HepG2 (cell line): Measurements from ENCODE around the gene CNPPD1. TPM values are rescaled to one million over a fixed set of nuclear protein-coding genes. Genes with fewer than 3 reads are reported as not detected.

ENCODE experiments used
- ATAC-seq: fragments of 200-7000 bp; cut with Tn5 transposase; 3 replicates; pipeline ENCODE4 v1.9.1; 2020; ENCODE audit warnings: mild to moderate bottlenecking, moderate library complexity
- BruUV-seq: library from RNA; stranded (reverse); fragments of 400-500 nt; replicated peaks from 2 replicates; lab custom pipeline; 2021; lab: Mats Ljungman, UMichigan
- CTCF ChIA-PET: fragments of 300-600 bp; formaldehyde crosslinking; extraction: SDS; loops from one replicate; lab custom pipeline; 2021; ENCODE audit warnings: low total read pairs, inconsistent platforms, low intra/inter-chr PET ratio; lab: Yijun Ruan, JAX
- POLR2A ChIA-PET: fragments of 350-600 bp; sonication (Branson Sonifier 250); formaldehyde crosslinking; loops from one replicate; lab custom pipeline; 2020; ENCODE audit warnings: antibody characterized with exemption, inconsistent platforms; lab: Yijun Ruan, JAX
- DNase-seq: peaks from one replicate; pipeline ENCODE4 v3.0.0-alpha.2; 2015; ENCODE audit warnings: low spot score
- FAIRE-seq: peaks from 3 replicates; lab custom pipeline; 2011; peaks lifted over from hg19 to GRCh38; lab: Jason Lieb, UNC
- H2AFZ ChIP-seq: one replicate; pipeline ENCODE4 v1.6.1; 2011; ENCODE audit warnings: low read length, inconsistent platforms
- H3K27ac ChIP-seq: fragments of 300-600 bp; 3 replicates; pipeline ENCODE4 v1.8.0; 2011; ENCODE audit warnings: mixed run types, mild to moderate bottlenecking, mixed read lengths, low read length, inconsistent platforms; ENCODE audit not compliant: insufficient read depth; ENCODE audit errors: extremely low read length
- H3K27me3 ChIP-seq, 2 experiments: fragments of 200-600 bp in 1 of 2; 2 replicates in 1 of 2; 3 replicates in 1 of 2; pipeline versions ENCODE4 v1.6.0 to v1.8.0; 2011; ENCODE audit warnings: low read length in 2 of 2, mild to moderate bottlenecking in 2 of 2, moderate library complexity in 2 of 2, inconsistent platforms in 1 of 2; ENCODE audit not compliant: insufficient read depth in 2 of 2, control insufficient read depth in 1 of 2
- H3K36me3 ChIP-seq, 2 experiments: fragments of 200-600 bp in 1 of 2; replicated peaks in 1 of 2; 2 replicates in 1 of 2; 3 replicates in 1 of 2; pipeline versions ENCODE4 v1.5.1 to v1.8.0; 2011; ENCODE audit warnings: low read length in 2 of 2, inconsistent platforms in 1 of 2; ENCODE audit not compliant: insufficient read depth in 2 of 2, control insufficient read depth in 1 of 2
- H3K4me1 ChIP-seq: 2 replicates; pipeline ENCODE4 v1.5.1; 2012; ENCODE audit warnings: low read length, inconsistent platforms; ENCODE audit not compliant: insufficient read depth
- H3K4me2 ChIP-seq: 2 replicates; pipeline ENCODE4 v1.6.0; 2011; ENCODE audit warnings: low read depth, low read length, inconsistent platforms
- H3K4me3 ChIP-seq, 3 experiments: fragments of 200-600 bp in 1 of 3; sonication (generic), shearing (Covaris generic) in 1 of 3; replicated peaks in 1 of 3; 2 replicates each; pipeline ENCODE4 v1.5.1; 2011 to 2016; ENCODE audit warnings: low read length in 3 of 3, inconsistent platforms in 2 of 3, low read depth in 2 of 3, mild to moderate bottlenecking in 2 of 3, control low read depth in 1 of 3, mixed read lengths in 1 of 3; ENCODE audit not compliant: insufficient read depth in 1 of 3
- H3K79me2 ChIP-seq: one replicate; pipeline ENCODE4 v1.6.1; 2011; ENCODE audit warnings: low read length, inconsistent platforms; ENCODE audit not compliant: insufficient read depth
- H3K9ac ChIP-seq: 2 replicates; pipeline ENCODE4 v1.6.0; 2011; ENCODE audit warnings: mild to moderate bottlenecking, low read depth, low read length, inconsistent platforms; ENCODE audit not compliant: insufficient read depth
- H3K9me3 ChIP-seq: 2 replicates; pipeline ENCODE4 v1.5.1; 2012; ENCODE audit warnings: mild to moderate bottlenecking, low read length
- H4K20me1 ChIP-seq: 2 replicates; pipeline ENCODE4 v1.6.0; 2011; ENCODE audit warnings: inconsistent platforms, mild to moderate bottlenecking, low read length, moderate library complexity; ENCODE audit not compliant: insufficient read depth
- ATAD3A ChIP-seq: sonication (generic); formaldehyde crosslinking; IDR thresholded peaks from 2 replicates; pipeline ENCODE4 v1.4.0; 2020; ENCODE audit warnings: missing genetic modification reagents
- ATF7 ChIP-seq, 2 experiments: fragments of 450-650 bp in 1 of 2; sonication (generic) in 1 of 2; formaldehyde crosslinking in 1 of 2; IDR thresholded peaks; 2 replicates each; pipeline versions ENCODE4 v1.4.0 to v1.6.1; 2016 to 2020; ENCODE audit warnings: antibody characterized with exemption in 1 of 2, mild to moderate bottlenecking in 1 of 2, missing genetic modification reagents in 1 of 2
- CBX2 ChIP-seq, 2 experiments: fragments of 200-600 bp in 1 of 2; sonication (generic); formaldehyde crosslinking in 1 of 2; IDR thresholded peaks; 2 replicates each; pipeline versions ENCODE4 v1.7.0 to v1.8.1; 2018 to 2022; ENCODE audit warnings: low read depth in 2 of 2, low read length in 1 of 2, mild to moderate bottlenecking in 1 of 2, missing genetic modification reagents in 1 of 2
- FOXJ3 ChIP-seq: sonication (generic); formaldehyde crosslinking; IDR thresholded peaks from 2 replicates; pipeline ENCODE4 v1.4.0; 2020; ENCODE audit warnings: missing genetic modification reagents, mild to moderate bottlenecking, borderline replicate concordance
- GTF3A ChIP-seq: sonication (generic); formaldehyde crosslinking; conservative IDR thresholded peaks from 2 replicates; pipeline ENCODE4 v1.4.0; 2020; ENCODE audit warnings: mild to moderate bottlenecking, missing genetic modification reagents
- POLR2G ChIP-seq: fragments of 200-400 bp; formaldehyde crosslinking; IDR thresholded peaks from 2 replicates; pipeline ENCODE4 v1.6.1; 2018; ENCODE audit warnings: mild to moderate bottlenecking, low read depth, low read length, moderate library complexity
- PTBP1 ChIP-seq: fragments of 200-400 bp; formaldehyde crosslinking; IDR thresholded peaks from 2 replicates; pipeline ENCODE4 v1.6.1; 2018; ENCODE audit warnings: low read length, low read depth; ENCODE audit not compliant: poor library complexity, severe bottlenecking
- RAD51 ChIP-seq: fragments of 450-650 bp; IDR thresholded peaks from 2 replicates; pipeline ENCODE4 v1.6.1; 2016; ENCODE audit warnings: borderline replicate concordance
- RNF2 ChIP-seq: fragments of 450-650 bp; conservative IDR thresholded peaks from 2 replicates; pipeline ENCODE4 v1.6.1; 2016; ENCODE audit warnings: low read depth
- RXRB ChIP-seq: IDR thresholded peaks from 2 replicates; pipeline ENCODE4 v1.6.1; 2016; ENCODE audit warnings: borderline replicate concordance, missing genetic modification reagents, missing compliant biosample characterization
- TBP ChIP-seq: sonication (generic); formaldehyde crosslinking; IDR thresholded peaks from 2 replicates; pipeline ENCODE4 v1.5.0; 2020; ENCODE audit warnings: missing genetic modification reagents
- ZNF234 ChIP-seq: sonication (generic); formaldehyde crosslinking; conservative IDR thresholded peaks from 2 replicates; pipeline ENCODE4 v1.5.1; 2020; ENCODE audit warnings: mild to moderate bottlenecking, missing genetic modification reagents
- ZNF558 ChIP-seq: sonication (generic); formaldehyde crosslinking; IDR thresholded peaks from 2 replicates; pipeline ENCODE4 v1.9.0; 2022; ENCODE audit warnings: mild to moderate bottlenecking, missing genetic modification reagents, borderline replicate concordance
- WGBS: methylation state at CpG from one replicate; pipeline ENCODE4 v1.1.6; 2017; ENCODE audit warnings: low lambda C conversion rate; 5-methylcytosine and 5-hydroxymethylcytosine counted together
- in situ Hi-C: cut with HindIII; loops from 2 replicates; pipeline ENCODE4 v1.10.0; 2017; ENCODE audit warnings: low pct_unique_long_range_greater_than_20kb; ENCODE audit not compliant: extremely low pct_ligation_motif_present
- intact Hi-C: fragments of 100-400 bp; cut with micrococcal nuclease; formaldehyde crosslinking; loops from one replicate; pipeline ENCODE4 v1.10.0; 2022; ENCODE audit not compliant: unreplicated experiment
- polyA plus RNA-seq, 8 experiments: library from polyadenylated mRNA; depleted of rRNA in 3 of 8; stranded (reverse) in 7 of 8; unstranded in 1 of 8; fragments of >200 nt; fragmentation: Illumina TruSeq in 4 of 8; extraction: Trizol in 4 of 8; gene quantifications; 2 replicates each; pipeline versions ENCODE4 v1.2.1 to v1.2.3, GENCODE V29; 2011 to 2016; ENCODE audit warnings: low read depth in 4 of 8, missing spikeins in 1 of 8, mixed read lengths in 1 of 8; ENCODE audit not compliant: insufficient read depth in 1 of 8
- total RNA-seq, 5 experiments: library from RNA; depleted of rRNA; stranded (reverse); fragments of >200 nt; fragmentation: Illumina TruSeq; extraction: Trizol; gene quantifications; 2 replicates each; pipeline ENCODE4 v1.2.3, GENCODE V29; 2016; ENCODE audit warnings: low read depth in 1 of 5
- TF ChIP-seq, protein P1 (sequence below): sonication (generic); formaldehyde crosslinking; IDR thresholded peaks from 2 replicates; pipeline ENCODE4 v1.4.0; 2020; ENCODE audit warnings: mild to moderate bottlenecking, missing genetic modification reagents, borderline replicate concordance
- TF ChIP-seq, protein P2 (sequence below): sonication (generic); IDR thresholded peaks from 2 replicates; pipeline ENCODE4 v1.6.1; 2016; ENCODE audit warnings: low read depth, borderline replicate concordance
- TF ChIP-seq, protein P3 (sequence below): sonication (generic); formaldehyde crosslinking; IDR thresholded peaks from 2 replicates; pipeline ENCODE4 v1.5.1; 2020; ENCODE audit warnings: missing genetic modification reagents, mild to moderate bottlenecking, borderline replicate concordance
- TF ChIP-seq, protein P4 (sequence below): sonication (generic); formaldehyde crosslinking; IDR thresholded peaks from 2 replicates; pipeline ENCODE4 v1.4.0; 2020; ENCODE audit warnings: missing genetic modification reagents

Gene CNPPD1
- total and polyA plus RNA-seq, 2 of the 13 experiments (the other 11 are each of a cell fraction or from before 2014, with no cell fraction given), result 35.5 to 49.4 TPM

DNA sequence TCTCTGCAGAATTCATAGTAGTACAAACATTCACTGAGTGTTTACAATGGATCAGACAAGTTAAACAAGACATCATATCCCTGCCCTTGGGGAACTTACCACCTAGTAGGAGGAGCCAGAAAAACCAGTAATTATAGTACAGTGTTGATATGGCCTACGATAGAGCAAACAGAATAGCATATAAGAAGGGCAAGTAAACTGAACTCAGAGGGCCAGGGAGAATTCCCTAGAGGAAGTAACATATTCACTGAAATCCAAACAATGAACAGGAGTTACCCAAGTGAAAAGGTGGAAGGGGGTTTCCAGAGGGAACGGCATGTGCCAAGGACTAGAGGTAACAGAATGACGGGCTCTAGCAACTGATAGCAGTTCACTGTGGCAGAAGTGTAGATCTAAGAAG lies 50.2 kb downstream of the CNPPD1 start:
- peak; percentile 46 for FAIRE-seq
- H3K4me1 ChIP-seq, result peaks cover 67% of the 10 kb centered on the region
- H3K27ac ChIP-seq, result no peak overlapping the region
- no peak overlapping the region for H3K9ac ChIP-seq
- no peak overlapping the region for H2AFZ ChIP-seq
- no peaks in the 10 kb centered on the region for H3K9me3 ChIP-seq
- H4K20me1 ChIP-seq, result peaks cover 23% of the 10 kb centered on the region
- ATAC-seq, result peak; percentile 89
- POLR2A ChIA-PET, result no interaction called here
- DNase-seq, result peak; percentile 78
- in situ Hi-C loops (no loop called here), intact Hi-C loops (loop anchor here (2.0 kb wide), 2 partner anchors 22 to 68 kb away; no protein-coding TSS in a partner anchor)
- H3K4me2 ChIP-seq, result peak overlapping the region; percentile 29
- BruUV-seq, result no TSS peak
- WGBS, result 13% methylated on average over 3 of the region's 3 CpGs
- no peak overlapping the region for H3K4me3 ChIP-seq
- H3K79me2 ChIP-seq, result no peaks in the 10 kb centered on the region
- CTCF ChIA-PET, result no interaction called here
- H3K27me3 ChIP-seq, result no peaks in the 10 kb centered on the region
- no peaks in the 10 kb centered on the region; a peak in 1 of 5 replicates for H3K36me3 ChIP-seq
- TF ChIP-seq, protein P1, sequence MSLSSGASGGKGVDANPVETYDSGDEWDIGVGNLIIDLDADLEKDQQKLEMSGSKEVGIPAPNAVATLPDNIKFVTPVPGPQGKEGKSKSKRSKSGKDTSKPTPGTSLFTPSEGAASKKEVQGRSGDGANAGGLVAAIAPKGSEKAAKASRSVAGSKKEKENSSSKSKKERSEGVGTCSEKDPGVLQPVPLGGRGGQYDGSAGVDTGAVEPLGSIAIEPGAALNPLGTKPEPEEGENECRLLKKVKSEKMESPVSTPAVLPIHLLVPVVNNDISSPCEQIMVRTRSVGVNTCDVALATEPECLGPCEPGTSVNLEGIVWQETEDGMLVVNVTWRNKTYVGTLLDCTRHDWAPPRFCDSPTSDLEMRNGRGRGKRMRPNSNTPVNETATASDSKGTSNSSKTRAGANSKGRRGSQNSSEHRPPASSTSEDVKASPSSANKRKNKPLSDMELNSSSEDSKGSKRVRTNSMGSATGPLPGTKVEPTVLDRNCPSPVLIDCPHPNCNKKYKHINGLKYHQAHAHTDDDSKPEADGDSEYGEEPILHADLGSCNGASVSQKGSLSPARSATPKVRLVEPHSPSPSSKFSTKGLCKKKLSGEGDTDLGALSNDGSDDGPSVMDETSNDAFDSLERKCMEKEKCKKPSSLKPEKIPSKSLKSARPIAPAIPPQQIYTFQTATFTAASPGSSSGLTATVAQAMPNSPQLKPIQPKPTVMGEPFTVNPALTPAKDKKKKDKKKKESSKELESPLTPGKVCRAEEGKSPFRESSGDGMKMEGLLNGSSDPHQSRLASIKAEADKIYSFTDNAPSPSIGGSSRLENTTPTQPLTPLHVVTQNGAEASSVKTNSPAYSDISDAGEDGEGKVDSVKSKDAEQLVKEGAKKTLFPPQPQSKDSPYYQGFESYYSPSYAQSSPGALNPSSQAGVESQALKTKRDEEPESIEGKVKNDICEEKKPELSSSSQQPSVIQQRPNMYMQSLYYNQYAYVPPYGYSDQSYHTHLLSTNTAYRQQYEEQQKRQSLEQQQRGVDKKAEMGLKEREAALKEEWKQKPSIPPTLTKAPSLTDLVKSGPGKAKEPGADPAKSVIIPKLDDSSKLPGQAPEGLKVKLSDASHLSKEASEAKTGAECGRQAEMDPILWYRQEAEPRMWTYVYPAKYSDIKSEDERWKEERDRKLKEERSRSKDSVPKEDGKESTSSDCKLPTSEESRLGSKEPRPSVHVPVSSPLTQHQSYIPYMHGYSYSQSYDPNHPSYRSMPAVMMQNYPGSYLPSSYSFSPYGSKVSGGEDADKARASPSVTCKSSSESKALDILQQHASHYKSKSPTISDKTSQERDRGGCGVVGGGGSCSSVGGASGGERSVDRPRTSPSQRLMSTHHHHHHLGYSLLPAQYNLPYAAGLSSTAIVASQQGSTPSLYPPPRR, result peak; percentile 99
- TF ChIP-seq, protein P2, sequence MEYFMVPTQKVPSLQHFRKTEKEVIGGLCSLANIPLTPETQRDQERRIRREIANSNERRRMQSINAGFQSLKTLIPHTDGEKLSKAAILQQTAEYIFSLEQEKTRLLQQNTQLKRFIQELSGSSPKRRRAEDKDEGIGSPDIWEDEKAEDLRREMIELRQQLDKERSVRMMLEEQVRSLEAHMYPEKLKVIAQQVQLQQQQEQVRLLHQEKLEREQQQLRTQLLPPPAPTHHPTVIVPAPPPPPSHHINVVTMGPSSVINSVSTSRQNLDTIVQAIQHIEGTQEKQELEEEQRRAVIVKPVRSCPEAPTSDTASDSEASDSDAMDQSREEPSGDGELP, result no peak
- TF ChIP-seq, protein P3, sequence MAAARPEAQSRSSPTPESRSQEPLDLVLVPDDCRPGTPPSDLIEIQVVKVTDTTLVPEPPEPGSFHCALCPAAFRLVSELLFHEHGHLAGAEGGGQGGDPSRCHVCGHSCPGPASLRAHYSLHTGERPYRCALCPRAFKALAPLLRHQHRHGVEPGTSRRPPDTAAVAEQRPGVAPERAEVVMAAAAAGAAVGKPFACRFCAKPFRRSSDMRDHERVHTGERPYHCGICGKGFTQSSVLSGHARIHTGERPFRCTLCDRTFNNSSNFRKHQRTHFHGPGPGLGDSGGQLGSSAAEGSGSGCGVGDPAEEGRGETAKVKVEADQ, result no peak
- no peak for TF ChIP-seq ATF7 (IDR thresholded peaks at IDR 0.05)
- no peak for TF ChIP-seq ATF7 (CRISPR knock-in tag; IDR thresholded peaks at IDR 0.05)
- no peak for TF ChIP-seq ZNF234 (CRISPR knock-in tag)
- no peak for TF ChIP-seq PTBP1
- TF ChIP-seq RAD51, result no peak
- peak; percentile 47; the same call in 1 of the 2 replicates for TF ChIP-seq RXRB (CRISPR knock-in tag)
- TF ChIP-seq ZNF558 (CRISPR knock-in tag), result no peak
- no peak for TF ChIP-seq ATAD3A (CRISPR knock-in tag)
- no peak for TF ChIP-seq TBP (CRISPR knock-in tag)
- TF ChIP-seq, protein P4, sequence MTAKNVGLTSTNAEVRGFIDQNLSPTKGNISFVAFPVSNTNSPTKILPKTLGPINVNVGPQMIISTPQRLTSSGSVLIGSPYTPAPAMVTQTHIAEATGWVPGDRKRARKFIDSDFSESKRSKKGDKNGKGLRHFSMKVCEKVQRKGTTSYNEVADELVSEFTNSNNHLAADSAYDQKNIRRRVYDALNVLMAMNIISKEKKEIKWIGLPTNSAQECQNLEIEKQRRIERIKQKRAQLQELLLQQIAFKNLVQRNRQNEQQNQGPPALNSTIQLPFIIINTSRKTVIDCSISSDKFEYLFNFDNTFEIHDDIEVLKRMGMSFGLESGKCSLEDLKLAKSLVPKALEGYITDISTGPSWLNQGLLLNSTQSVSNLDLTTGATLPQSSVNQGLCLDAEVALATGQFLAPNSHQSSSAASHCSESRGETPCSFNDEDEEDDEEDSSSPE (CRISPR knock-in tag), result no peak
- no peak for TF ChIP-seq RNF2
- no peak; the same call in 1 of the 2 replicates for TF ChIP-seq FOXJ3
- TF ChIP-seq CBX2 (IDR thresholded peaks at IDR 0.05; ENCODE audit: low read depth, low read length), result no peak
- TF ChIP-seq CBX2 (CRISPR knock-in tag; IDR thresholded peaks at IDR 0.05; ENCODE audit: low read depth), result no peak
- no peak for TF ChIP-seq GTF3A
- no peak for TF ChIP-seq POLR2G
